ENCODE data around the gene AUP1.

AUP1 gene

GRCh38 chr2:74536166-74536950 lies 6.9 kb upstream of the AUP1 start:
- Histone ChIP-seq H3K36me3 (peaks cover 37% of the 10 kb centered on the region), H3K9me3 (ENCODE audit: severe bottlenecking) (no peaks in the 10 kb centered on the region), H3K4me3 (ENCODE audit: low read depth, low read length) (no peak overlapping the region), H3K27ac (no peak overlapping the region), H3K27me3 (ENCODE audit: insufficient read depth, low read depth, severe bottlenecking) (no peaks in the 10 kb centered on the region)
- DNase-seq = no peak
- TF ChIP-seq CTCF (IDR thresholded peaks at IDR 0.05; ENCODE audit: low read depth, low read length) = 0 out of 2 replicates have a peak, but pooled peaks have one; percentile 9

GRCh38 chr2:74535440-74535965 lies 6.0 kb upstream of the AUP1 start:
- no peak for DNase-seq
- Histone ChIP-seq H3K36me3 (peaks cover 43% of the 10 kb centered on the region), H3K27me3 (ENCODE audit: insufficient read depth, low read depth, severe bottlenecking) (no peaks in the 10 kb centered on the region), H3K9me3 (ENCODE audit: severe bottlenecking) (no peaks in the 10 kb centered on the region), H3K27ac (no peak overlapping the region), H3K4me3 (ENCODE audit: low read depth, low read length) (no peak overlapping the region)
- no peak for TF ChIP-seq CTCF (IDR thresholded peaks at IDR 0.05; ENCODE audit: low read depth, low read length)

- H3K9me3 ChIP-seq (ENCODE audit: severe bottlenecking) = no peaks in the 10 kb centered on the region
- H3K27ac ChIP-seq = no peak overlapping the region
- DNase-seq = no peak
- TF ChIP-seq CTCF (IDR thresholded peaks at IDR 0.05; ENCODE audit: low read depth, low read length) = no peak
- no peaks in the 10 kb centered on the region for H3K27me3 ChIP-seq (ENCODE audit: insufficient read depth, low read depth, severe bottlenecking)
- peaks cover 37% of the 10 kb centered on the region for H3K36me3 ChIP-seq
- no peak overlapping the region for H3K4me3 ChIP-seq (ENCODE audit: low read depth, low read length)
Measured at GRCh38 chr2:74534411-74534810, 4.9 kb upstream of the AUP1 start.

GRCh38 chr2:74533464-74533863 lies 4.0 kb upstream of the AUP1 start:
- no peaks in the 10 kb centered on the region for H3K9me3 ChIP-seq (ENCODE audit: severe bottlenecking)
- TF ChIP-seq CTCF (IDR thresholded peaks at IDR 0.05; ENCODE audit: low read depth, low read length) = no peak
- H3K27me3 ChIP-seq (ENCODE audit: insufficient read depth, low read depth, severe bottlenecking) = no peaks in the 10 kb centered on the region
- H3K36me3 ChIP-seq = peaks cover 39% of the 10 kb centered on the region
- no peak for DNase-seq
- H3K4me3 ChIP-seq (ENCODE audit: low read depth, low read length) = no peak overlapping the region
- H3K27ac ChIP-seq = no peak overlapping the region

GRCh38 chr2:74532222-74532621 lies 2.7 kb upstream of the AUP1 start:
- no peaks in the 10 kb centered on the region for H3K9me3 ChIP-seq (ENCODE audit: severe bottlenecking)
- H3K27me3 ChIP-seq (ENCODE audit: insufficient read depth, low read depth, severe bottlenecking) = no peaks in the 10 kb centered on the region
- no peak for DNase-seq
- H3K27ac ChIP-seq = peak overlapping the region; percentile 86; the same call in 1 of the 2 replicates
- no peak overlapping the region for H3K4me3 ChIP-seq (ENCODE audit: low read depth, low read length)
- TF ChIP-seq CTCF (IDR thresholded peaks at IDR 0.05; ENCODE audit: low read depth, low read length) = no peak
- H3K36me3 ChIP-seq = peaks cover 51% of the 10 kb centered on the region

All from WERI-Rb-1 (cell line).